ENCODE results near the gene DPP6.

- TF ChIP-seq CTCF (IDR thresholded peaks at IDR 0.05; ENCODE audit: low read depth, low read length), result no peak
- no peak for TF ChIP-seq MAX (IDR thresholded peaks at IDR 0.05; ENCODE audit: low read depth, low read length)
Observed at GRCh38 chr7:154530136-154530535, 477.9 kb downstream of the DPP6 start.
